GM23248 (cell line): ENCODE measurements around the gene RARS2.

Source experiments
- EZH2 ChIP-seq: fragments of 200-600 bp; sonication (generic); IDR thresholded peaks from 2 replicates; pipeline ENCODE4 v1.6.1; 2018; ENCODE audit warnings: antibody characterized with exemption, mild to moderate bottlenecking; ENCODE audit not compliant: insufficient read depth, poor library complexity, severe bottlenecking
- EZH2phosphoT487 ChIP-seq: fragments of 200-600 bp; sonication (generic); IDR thresholded peaks from 2 replicates; pipeline ENCODE4 v1.6.1; 2018; ENCODE audit warnings: antibody characterized with exemption, moderate library complexity, mild to moderate bottlenecking, low read depth; ENCODE audit not compliant: insufficient read depth

DNA sequence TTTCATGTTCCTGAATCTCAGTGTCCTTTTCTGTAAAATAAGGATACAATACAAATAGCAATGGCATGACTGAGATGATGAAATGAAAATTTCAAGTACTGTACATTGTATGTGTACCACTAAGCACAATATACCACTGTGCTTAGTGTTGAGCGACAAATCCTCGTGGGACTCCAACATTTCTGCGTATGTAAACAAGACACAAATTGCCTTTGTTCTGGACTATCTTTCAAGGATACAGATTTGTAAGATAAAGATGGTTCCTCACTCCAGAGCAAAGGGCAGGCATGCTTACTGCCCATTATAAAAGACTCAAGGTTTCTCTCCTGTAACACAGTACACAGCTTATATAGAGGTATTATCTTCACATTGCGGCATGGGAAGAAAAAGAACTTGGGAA is 6.0 kb downstream of the RARS2 start:
- no peak for TF ChIP-seq EZH2
- no peak for TF ChIP-seq EZH2phosphoT487
